ENCODE measurements around the gene NPLOC4.
A peak's percentile ranks its signal among the peaks of the same experiment; 100 is the strongest.

The NPLOC4 gene

DNA sequence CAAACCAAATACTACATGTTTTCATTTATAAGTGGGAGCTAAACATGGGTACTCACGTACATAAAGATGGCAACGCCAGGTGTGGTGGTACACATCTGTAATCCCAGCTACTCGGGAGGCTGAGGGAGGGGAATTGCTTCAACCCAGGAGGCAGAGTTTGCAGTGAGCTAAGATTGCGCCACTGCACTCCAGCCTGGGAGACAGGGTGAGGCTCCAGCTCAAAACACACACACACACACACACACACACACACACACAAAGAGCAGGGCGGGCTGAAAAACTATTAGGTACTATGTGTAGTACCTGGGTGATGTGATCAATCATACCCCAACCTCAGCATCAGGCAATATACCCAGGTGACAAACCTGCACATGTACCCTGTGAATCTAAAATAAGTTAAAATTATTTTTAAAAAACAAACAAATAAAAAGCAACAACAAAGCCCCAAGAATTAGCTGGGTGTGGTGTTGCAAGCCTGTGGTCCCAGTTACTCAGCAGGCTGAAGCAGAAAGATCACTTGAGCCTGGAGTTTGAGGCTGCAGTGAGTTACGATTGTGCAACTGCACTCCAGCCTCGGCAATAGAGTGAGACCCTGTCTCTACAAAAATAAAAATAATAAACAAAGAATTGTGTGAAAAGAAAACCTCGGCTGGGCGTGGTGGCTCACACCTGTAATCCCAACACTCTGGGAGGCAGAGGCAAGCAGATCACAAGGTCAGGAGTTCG is 72.9 kb downstream of the NPLOC4 start:
- DNase-seq = peak; percentile 43

- no peak for DNase-seq
These were observed 75.4 kb downstream of the NPLOC4 start for GRCh38 chr17:81561494-81561885.

DNA sequence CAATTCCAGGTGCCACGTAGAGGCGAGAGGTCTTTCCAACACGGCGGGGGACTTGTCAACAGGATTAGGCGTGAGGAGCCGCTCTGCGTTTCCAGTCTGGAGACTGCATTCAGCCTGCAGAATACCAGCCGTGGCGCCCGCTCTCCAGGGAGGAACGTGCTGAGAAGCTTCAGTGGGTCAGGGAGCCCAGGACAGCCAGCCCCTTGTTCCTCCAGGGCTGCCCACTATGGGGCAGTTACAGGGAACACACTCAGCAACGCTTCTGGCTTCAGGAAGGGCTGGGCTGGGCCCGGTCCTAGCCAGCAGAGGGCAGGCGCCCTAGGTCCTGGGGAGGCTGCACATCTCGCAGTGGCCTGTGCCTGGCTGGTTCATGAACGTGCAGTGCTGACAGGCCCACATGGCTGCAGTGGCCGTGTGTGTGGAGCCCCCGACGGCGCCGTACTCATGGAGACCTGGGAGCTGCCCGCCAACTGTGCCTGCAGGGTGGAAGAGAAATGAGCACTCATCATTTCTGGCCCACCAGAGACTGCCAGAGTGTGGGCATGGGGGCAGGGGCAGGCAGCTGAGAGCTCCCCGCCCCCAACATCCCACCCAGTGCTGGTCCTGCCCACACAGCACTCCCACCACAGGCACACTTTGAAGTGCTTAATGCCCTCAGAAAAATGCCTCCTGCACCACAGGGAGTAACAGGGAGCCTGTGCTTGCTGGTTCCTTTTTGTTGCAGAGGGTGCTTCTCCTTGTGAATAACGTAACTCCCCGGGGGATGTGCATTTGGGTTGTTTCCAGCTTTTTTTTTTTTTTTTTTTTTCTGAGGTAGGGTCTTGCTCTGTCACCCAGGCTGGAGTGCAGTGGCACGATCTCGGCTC is 77.7 kb downstream of the NPLOC4 start:
- no peak for DNase-seq

DNA sequence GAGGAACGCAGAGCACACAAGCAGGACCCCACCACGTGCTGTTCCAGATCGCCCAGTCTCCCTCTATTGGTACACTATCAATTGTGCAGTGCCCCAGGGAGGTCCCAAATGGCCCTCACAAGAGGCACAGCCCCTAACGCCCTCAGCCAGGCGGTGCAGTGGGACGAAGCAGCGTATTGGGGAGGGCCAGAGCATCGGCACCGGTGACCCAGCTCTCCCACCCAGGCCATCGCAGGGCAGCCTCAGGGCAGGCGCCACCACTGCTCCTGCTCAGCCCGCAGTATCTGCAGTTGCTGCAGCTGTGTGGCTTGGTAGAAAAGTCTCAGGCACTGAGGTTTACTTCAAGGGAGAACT is 78.8 kb downstream of the NPLOC4 start:
- no peak for DNase-seq

DNA sequence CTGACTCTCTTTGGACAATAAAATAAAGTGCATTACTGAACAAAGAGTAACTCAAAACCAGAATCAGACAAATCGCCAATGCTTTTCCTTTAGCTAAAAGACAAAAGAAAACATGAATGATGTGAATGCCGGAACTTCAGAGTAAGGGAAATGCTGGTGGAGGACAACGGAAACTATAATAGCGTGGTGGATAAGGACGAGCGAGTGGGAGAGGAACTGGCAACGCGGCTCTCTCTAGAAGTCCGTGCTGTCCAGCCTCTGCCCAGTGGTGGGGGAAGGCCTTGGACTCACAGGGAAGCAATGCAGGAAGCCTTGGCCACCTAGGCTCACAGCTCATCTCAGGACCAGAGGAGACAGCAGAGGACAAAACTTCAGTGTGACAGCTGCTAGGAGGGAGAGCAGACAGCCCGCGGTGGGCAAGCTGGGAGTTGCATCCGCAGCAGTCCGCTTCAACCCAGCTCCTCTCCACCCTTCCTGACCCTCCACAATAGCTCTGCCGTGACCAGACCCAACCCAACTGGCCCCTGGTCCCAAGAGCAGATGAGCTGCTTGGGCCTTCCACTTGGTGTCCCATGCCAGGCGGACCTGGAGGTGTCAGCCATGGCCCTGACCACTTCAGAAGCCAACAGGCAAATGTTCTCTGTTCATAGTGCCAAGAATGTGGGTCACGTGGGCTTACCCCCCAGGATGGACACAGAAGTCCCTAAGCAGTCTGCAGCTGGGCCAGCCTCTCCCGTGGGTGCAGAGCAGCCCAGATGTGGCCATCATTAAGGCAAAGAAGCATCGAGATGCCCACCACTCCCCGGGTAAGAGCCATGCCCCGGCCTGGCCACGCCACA is 79.4 kb downstream of the NPLOC4 start:
- no peak for DNase-seq

- no peak for DNase-seq
These were observed 80.0 kb downstream of the NPLOC4 start for GRCh38 chr17:81556863-81557262.

- DNase-seq = no peak
These were observed 80.7 kb downstream of the NPLOC4 start for GRCh38 chr17:81556175-81556691.

DNA sequence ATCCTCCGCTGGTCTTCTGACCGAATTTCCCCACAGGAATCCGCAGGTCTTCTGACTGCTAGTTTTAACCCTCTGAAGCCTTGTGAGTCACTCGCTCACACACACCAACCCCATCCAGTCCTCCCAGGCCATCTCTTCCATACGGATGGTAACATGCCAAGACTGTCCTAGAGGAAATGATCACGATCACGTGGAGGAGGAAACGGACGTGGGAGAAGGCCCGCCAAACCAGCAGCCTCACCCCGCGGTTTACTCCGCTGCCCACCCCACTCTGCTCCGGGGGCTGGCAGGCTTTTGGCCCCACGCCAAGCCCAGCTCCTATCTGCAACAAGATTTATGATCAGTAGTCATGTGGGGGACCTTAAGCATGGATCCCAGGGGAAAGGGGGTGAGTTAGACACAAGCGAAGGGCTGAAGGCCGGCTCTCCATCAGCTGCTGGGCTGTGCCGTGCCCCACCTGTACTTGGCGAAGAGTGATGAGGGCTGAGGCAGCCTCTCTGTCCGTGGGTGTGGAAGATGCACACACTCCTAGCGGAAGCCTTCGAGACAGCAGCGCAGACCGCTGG is 83.2 kb downstream of the NPLOC4 start:
- DNase-seq = peak; percentile 59

GRCh38 chr17:81553018-81553615 is 83.8 kb downstream of the NPLOC4 start:
- peak; percentile 97 for DNase-seq

DNA sequence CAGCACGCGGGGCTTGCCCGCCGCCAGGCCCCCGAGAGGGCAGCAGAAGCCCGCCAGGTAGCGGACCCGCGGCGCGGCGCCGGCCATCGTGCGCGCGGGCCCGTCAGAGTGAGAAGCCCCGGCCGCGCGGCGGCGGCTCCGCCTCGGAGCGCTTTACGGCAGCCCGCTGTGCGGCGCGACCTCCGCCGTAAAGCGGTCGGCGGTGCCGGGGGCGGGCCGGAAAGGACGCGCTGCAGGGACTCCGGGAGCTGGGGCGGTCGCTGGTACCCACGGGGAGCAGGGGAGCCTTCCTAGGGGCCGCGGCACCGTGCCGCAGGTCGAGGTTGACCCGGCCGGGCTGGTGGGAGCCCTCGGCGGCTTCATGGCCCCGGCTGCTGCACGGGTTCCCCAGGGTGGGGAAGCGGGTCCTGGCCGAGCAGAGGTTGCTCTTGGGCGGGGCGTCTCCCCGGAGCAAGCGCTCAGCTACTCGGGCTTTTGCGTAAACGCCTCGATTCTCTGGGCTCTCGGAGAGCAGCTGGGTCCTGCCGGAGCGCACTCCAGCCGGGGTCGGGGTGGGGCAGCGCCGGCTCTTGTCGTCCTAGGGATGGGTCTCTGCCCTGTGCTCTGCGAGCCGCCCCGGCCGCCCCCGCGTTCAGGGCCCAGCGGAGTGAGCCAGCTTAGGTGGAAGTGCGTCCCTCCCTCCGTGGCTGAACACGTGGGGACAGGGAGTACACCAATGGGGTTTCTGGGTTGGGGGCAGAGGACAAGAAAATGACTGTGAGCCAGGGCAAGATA is 84.5 kb downstream of the NPLOC4 start, which contains the start of gene FAAP100:
TSS of gene FAAP100 (minus strand) at position 110 of the 774 bp plus-strand sequence. CDS start at position 87, 23 bp downstream.
- peak; percentile 89 for DNase-seq

GRCh38 chr17:81551458-81552243 is 85.3 kb downstream of the NPLOC4 start:
- DNase-seq = peak; percentile 46

DNA sequence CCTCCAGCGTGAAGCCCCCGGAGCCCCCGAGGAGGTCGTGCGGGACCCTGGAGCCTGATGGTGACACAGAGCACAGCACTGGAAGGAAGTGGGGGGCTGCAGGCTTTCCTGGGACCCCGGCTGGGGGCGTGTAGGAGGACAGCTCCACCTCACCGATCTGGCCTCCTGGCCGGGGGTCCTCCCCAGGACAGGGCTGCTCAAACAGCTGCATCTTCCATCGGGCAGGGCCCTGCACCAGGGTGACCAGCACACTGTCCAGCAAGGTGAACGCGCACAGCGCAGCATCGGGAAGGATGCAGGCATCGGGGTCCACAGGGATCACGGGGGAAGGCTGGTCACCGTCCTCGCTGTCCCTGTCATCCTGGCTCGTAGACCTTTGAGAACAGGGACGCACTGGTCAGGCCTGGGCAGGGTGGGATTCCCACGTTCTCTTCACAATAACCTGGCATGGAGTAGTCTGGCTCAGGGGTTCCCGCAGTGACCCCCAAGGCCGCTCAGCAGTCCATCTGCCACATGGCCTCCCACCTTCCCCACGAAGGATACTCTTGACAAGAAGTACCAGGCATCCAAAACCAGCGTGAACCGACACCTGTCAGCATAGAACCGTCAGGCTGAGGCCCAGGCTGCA is 86.0 kb downstream of the NPLOC4 start:
- no peak for DNase-seq

GRCh38 chr17:81550285-81550684 is 86.6 kb downstream of the NPLOC4 start:
- no peak for DNase-seq

DNA sequence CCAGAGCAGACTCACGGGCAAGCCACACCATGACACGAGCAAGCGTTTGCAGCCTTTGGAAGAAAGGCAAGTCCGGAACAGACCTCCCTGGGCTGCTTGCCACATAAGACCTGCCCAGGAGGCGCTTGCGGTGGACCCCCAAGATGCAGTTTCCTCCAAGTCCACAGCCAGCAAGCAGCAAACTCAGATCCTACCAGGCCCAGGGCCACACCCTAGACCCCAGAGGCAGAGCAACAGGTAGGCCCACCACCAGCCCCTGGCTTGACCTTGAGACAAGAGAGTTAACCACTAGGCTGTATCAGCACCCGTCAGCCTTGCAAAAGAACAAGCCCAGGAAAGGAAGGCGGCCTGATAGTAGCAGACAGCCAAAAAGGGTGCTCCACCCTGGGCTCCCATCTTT is 87.1 kb downstream of the NPLOC4 start:
- no peak for DNase-seq

- DNase-seq = no peak
These were observed 87.8 kb downstream of the NPLOC4 start for GRCh38 chr17:81549031-81549557.

DNA sequence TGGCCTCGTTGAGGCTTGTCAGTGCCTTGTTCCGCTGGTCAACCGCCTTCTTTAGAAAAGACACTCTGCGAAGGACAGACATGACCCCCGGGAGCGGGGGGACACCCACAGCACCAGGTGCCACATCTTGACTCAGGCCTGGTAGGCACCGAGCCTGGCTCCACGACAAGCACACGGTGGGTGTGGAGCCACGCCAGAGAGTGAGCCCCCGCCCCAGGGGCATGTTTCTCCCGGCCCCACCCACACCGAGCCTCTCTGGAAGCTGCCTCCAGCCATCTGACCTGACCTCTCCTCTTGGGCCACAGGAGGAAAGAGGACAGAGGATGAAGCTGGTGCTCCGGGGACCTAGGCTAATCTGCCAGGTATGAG is 89.3 kb downstream of the NPLOC4 start:
- no peak for DNase-seq

- DNase-seq = no peak
These were observed 89.9 kb downstream of the NPLOC4 start for GRCh38 chr17:81546906-81547613.

- no peak for DNase-seq
These were observed 91.6 kb downstream of the NPLOC4 start for GRCh38 chr17:81545160-81545949.

Data from hematopoietic multipotent progenitor cell treated with erythropoietin and hydrocortisone succinate and interleukin-3 and kit ligand, for 6 days (in vitro differentiated cells).